Dedifferentiated amniotic fluid mesenchymal stem cell (primary cell): ENCODE measurements around the gene SPDYE17.
"Not testable (repeated sequence)": the region's sequence is repeated elsewhere in the genome, so short reads cannot be mapped to it uniquely, and the experiment has no call there.

Experiments
- DNase-seq: peaks from one replicate; pipeline ENCODE4 v3.0.0-alpha.2; 2016; ENCODE audit errors: extremely low spot score

SPDYE17 gene

DNA sequence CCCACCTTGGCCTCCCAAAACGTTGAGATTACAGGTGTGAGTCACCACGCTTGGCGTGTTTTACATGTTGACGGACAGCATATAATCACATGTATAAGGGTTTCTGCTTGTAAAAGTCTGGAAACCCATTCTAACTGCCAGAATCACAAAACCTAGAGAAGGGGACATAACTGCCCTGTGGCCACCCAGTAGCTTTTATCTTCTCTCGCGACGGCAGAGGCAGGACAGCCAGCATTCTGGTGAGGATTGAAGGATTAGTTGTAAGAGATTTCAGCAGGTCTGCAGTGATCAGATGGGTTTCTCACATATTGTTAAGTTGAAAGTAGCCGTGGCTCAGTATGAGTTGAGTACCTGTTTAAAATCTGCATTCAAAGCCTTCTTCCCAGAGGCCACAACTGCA lies 59.8 kb downstream of the SPDYE17 start:
- DNase-seq = not testable (repeated sequence)
